GM12872 (cell line): ENCODE results near the gene HSPB8.

ENCODE experiments used
- CTCF ChIP-seq: IDR thresholded peaks from 3 replicates; pipeline ENCODE4 v1.5.1; 2011; ENCODE audit warnings: low read depth, mild to moderate bottlenecking, low read length, moderate library complexity; ENCODE audit not compliant: insufficient read depth

Gene HSPB8

GRCh38 chr12:119211884-119212283 is 33.2 kb downstream of the HSPB8 start:
- no peak for TF ChIP-seq CTCF

- TF ChIP-seq CTCF = no peak
Measured at GRCh38 chr12:119216084-119216483, 37.4 kb downstream of the HSPB8 start.

- no peak for TF ChIP-seq CTCF
Measured at GRCh38 chr12:119222222-119222951, 43.7 kb downstream of the HSPB8 start.

- no peak for TF ChIP-seq CTCF
Measured at GRCh38 chr12:119225454-119225853, 46.7 kb downstream of the HSPB8 start.

- no peak for TF ChIP-seq CTCF
Measured at GRCh38 chr12:119227292-119227691, 48.6 kb downstream of the HSPB8 start.

GRCh38 chr12:119229205-119229604 is 50.5 kb downstream of the HSPB8 start:
- no peak for TF ChIP-seq CTCF

- TF ChIP-seq CTCF = no peak
Measured at GRCh38 chr12:119229837-119230236, 51.1 kb downstream of the HSPB8 start.
